Activated T-cell treated with anti-CD3 and anti-CD28 coated beads, Interleukin-2, amount 50 U/mL, for 1 hour (primary cell): ENCODE results near the gene TPPP3.

ENCODE experiments used
- DNase-seq: peaks from one replicate; pipeline ENCODE4 v3.0.0-alpha.2; 2020

The TPPP3 gene

DNA sequence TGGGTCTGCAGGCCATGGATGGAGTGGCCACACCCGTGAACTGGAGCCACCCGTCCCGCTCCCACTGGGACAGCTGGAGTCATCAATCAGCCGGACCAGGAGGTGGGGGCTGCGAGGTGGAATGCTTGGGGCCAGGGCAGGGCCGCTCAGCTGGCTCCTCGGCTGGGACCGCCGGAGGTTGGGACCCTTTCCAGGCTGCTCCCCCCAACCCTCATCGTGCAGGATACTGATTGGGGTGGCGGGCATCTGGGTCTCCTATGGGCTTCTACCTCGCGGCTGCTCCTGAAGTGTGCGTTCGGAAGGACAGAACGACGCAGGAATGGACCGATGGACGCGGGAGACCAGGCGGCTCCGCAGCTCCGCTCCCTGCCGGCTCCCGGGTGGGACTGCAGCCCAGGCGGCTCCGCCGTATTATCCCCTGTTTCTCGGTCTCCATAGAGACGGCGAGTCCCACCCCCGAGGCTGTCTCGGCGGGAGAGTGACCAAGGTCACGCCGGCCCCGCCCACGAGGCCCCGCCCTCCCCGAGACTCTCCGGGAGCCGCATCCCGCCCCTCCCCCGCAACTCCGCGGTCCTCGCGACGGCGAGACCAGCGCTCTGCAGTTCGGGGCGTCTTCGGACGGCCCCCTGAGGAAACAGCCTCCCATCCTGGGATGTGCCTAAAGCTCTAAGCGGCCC, at the start of gene TPPP3:
Gene TPPP3, minus strand, starts transcription at position 388 of the 677 bp plus-strand sequence. CDS start 2,387 bp downstream, outside the sequence.
- DNase-seq, result peak; percentile 45

DNA sequence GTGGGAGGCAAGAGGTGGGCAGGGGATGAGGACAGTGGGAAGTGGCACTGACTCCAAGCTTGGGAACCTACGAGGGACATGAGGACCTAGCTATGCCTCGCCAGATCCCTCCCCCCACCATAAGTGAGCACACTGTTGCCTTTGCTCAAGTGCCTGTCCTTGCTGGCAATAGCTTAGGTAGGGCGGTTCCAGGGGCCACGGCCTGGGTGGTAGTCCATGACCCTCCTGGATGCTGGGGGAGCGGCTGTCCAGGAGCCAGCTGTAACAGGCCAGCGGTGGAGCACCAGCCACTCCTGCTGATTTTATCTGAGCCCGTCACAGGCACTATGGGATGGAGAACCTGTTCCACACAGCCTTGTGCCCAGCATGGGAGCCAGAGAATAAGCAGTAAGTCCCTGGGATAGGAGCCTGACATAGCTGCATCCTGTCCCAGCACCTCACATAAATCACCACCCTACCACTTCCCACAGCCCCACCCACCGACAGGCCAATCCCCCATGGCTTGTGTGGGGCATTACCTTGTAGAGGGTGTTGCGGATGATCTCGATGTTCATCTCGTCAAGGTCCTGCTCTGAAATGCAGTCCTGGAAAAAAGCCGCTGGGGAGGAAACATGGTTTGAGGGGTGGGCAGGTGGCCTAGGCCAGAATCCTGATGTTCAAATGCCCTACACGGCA, 49.4 kb upstream of the TPPP3 start:
- no peak for DNase-seq

DNA sequence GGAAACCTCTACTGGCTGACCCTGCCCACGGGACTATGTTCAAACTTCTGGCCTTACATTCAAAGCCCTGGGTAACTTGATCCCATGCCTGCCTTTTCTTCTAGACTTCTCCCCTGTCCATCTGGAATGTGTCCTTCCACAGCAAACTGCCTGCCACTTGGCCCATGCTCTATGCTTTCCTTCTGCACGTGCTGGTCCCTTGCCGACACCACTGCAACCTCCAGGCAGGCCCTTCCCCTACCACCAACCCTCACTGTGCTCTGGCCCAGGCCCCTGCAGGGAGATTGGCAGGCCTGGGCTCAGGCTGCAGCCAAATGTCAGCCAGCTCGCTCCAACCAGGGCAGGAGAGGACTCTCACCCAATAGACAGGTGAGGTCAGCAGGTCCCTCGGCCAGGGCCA, 48.6 kb upstream of the TPPP3 start:
- DNase-seq, result no peak

DNA sequence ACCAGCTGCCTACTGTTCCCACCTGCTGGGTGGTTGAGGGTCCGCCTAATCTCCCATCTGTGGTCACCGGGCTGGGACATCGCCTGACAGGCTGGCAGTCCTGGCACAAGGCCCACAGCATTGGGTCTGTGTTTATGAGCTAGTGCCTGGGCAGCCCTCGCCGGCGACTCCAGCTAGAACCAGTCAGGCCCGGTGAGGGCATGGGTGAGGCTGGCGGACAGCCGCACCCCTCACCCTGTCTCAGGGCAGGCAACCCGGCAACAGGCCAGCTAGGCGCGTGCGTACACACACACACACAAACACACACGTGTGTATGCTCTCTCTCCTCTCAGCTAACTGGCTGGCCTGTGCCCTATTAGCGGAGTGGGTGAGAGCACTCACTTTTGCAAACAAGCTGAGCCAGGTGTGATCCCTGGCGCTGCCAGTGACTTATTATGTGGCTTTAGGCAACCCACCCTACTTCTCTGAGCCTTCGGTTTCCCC, 48.0 kb upstream of the TPPP3 start:
- DNase-seq, result no peak

DNA sequence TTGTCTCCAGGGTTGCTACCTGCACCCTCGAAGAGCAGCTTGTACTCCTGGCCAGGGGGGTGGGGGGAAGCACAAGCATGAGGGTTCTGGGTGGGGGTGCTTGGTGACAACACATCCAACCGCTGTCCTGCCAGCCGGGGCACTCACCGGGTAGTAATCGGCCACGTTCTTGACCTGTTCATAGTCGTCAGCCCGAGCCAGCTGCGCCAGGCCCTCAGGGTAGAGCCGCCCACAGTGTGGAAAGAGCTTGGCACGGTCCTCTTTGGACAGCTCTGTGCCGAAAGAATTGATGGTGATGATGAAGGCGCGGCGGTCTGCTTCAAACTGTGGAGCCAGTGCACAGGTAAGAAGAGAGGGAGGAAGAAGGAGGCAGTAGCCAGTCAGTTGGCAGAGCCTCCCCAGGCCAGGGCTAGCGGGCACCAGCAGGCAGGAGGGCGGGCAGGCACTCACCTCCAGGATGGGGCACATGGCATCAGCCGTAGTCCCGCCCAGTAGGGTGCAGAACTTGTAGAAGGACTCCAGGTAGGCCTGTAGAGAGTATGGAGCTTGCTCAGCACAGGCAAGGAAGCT, 45.6 kb upstream of the TPPP3 start:
- DNase-seq, result no peak

DNA sequence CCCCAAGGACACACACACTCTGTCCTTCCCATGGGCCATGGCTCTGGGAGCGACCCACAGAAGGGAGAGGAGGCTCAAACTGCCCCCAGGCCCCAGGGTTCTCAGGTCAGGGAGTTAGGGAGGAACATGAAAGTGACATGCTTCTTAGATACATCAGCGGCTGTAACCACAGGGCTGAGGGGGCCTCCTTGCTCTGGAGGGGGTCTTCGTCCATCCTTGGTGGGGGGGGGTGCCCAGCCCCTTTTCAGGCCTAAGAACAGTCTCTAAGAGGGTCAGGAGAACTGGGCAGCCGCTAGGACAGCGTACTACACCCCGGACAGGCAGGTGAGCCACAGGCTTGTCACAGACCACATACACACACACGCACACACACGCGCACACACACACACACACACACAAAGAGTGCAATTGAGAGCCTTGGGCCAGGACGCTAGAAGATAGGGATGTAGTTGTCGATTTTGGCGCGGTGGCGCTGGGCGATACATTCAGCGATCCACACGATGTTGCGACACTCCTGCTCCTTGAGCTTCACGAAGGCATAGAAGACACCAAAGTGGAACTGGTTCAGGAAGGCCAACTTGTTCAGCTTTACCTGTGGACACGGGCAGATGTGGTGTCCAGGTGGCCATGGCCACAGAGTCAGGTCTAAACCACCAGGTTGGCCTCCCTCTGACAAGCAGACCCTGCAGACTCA, 44.9 kb upstream of the TPPP3 start:
- DNase-seq, result no peak

DNA sequence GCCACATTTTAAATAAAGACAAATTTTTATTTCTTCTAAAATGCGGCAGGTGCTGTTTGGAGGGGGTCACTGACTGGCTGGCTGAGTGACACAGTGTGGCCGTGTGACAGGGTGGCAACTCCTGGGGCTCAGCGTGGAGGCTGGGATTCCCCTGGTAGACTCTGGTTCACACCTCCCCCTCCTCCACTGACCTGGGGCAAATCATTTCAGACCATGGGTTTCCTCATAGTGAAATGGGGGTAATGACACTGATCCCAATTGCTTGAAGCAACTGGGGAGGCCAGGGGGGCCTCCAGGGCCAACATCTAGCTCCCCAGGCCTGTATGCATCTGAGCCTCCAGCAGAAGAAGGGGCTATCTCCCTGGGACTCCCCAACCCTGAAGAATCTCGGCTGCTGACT, 44.2 kb upstream of the TPPP3 start:
- DNase-seq, result no peak

DNA sequence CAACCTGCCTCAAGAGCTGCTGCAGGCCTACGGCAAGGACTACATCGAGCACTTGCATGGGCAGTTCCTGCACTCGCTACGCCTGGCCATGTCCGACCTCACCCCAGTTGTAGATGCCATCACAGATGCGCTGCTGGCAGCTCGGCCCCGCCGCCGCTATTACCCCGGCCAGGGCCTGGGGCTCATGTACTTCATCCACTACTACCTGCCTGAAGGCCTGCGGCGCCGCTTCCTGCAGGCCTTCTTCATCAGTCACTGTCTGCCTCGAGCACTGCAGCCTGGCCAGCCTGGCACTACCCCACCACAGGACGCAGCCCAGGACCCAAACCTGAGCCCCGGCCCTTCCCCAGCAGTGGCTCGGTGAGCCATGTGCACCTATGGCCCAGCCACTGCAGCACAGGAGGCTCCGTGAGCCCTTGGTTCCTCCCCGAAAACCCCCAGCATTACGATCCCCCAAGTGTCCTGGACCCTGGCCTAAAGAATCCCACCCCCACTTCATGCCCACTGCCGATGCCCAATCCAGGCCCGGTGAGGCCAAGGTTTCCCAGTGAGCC, 43.4 kb upstream of the TPPP3 start:
- DNase-seq, result no peak

DNA sequence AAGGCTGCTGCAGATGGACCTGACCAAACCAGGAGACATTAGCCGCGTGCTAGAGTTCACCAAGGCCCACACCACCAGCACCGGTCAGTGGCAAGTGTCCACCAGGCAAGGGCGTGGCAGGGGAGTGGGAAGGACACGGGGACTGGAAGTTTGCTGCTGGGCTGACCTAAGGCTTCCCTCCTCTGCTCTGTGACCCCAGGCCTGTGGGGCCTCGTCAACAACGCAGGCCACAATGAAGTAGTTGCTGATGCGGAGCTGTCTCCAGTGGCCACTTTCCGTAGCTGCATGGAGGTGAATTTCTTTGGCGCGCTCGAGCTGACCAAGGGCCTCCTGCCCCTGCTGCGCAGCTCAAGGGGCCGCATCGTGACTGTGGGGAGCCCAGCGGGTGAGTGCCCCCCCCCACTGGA, 42.5 kb upstream of the TPPP3 start:
- no peak for DNase-seq

DNA sequence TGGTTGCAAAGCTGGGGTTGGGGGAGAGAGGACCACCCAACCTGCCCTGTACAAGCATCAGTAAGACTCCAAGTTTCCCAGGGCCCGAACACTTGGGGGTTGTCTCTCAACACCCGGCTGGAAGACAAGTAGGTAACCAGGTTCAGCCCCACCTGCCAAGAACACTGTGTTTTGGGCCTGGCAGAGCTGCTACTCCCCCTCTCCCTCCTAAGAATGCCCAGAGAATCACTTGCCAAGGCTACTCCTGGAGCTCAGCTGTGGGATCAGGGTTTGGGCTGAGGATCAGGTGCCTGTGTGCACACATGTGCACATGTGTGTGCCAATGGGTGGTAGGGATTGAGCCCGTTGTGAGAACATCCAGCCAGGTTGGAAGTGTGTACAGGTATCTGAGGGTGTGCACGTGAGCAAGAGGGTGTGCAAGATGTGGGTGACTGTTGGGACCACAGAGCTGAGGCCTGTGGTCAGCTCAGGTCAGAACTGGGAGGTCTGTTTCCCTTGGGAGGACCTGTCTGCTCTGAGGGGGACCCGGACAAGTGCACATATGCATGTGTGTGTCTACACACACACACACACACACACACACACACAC, 39.9 kb upstream of the TPPP3 start:
- DNase-seq, result no peak

DNA sequence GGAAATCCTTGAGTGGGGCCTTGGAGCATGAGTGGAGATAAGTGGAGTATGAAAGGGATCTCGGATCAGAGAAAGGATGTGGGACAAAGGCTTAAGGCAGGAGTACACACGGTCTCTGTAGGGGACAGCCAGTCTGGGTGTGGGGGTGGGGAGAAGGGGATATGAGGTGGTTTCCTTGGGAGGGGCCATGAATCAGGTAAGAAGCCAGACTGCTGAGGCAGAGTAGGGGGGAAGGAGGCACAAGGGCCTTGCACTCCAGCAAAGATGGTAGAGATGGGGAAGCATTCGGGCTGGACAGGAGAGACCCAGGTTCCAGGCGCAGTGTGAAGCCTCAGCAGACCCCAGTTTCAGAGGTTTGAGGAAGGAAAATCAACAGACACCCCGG, 39.2 kb upstream of the TPPP3 start:
- no peak for DNase-seq

DNA sequence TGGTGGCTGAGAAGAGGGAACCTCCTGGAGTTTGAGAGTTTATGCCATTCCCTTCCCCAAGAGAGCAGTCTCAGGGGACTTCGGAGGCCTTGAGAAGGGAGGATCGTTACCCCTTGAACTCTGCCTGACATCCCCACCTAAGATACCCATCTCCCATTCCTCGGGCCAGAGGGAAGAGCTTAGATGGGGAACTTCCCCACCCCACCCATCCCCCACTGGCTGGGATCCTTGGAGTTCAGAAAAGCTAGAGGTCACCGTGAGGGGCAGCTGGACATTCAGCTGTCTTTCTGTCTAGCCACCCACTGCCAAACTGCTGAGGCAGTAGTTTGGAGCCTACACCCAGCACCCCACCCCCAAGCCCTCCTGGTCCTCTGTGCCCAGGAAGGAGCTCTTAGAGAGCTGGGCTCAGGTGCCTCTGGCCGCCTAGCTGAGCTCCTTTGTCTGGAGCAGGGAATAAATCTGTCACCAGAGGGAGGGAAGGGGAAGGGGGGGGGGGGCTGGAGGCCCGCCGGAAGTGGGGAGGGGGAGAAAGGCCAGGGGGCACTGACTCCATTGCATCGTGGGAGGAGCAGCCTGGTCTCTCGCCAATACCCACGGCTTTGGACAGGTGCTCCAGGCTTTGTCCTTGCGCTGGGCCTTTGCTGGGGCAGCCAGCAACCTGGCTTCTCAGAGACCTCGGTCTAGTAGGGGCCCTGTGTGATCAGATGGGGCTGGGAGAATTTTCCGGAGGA, 38.6 kb upstream of the TPPP3 start:
- no peak for DNase-seq

DNA sequence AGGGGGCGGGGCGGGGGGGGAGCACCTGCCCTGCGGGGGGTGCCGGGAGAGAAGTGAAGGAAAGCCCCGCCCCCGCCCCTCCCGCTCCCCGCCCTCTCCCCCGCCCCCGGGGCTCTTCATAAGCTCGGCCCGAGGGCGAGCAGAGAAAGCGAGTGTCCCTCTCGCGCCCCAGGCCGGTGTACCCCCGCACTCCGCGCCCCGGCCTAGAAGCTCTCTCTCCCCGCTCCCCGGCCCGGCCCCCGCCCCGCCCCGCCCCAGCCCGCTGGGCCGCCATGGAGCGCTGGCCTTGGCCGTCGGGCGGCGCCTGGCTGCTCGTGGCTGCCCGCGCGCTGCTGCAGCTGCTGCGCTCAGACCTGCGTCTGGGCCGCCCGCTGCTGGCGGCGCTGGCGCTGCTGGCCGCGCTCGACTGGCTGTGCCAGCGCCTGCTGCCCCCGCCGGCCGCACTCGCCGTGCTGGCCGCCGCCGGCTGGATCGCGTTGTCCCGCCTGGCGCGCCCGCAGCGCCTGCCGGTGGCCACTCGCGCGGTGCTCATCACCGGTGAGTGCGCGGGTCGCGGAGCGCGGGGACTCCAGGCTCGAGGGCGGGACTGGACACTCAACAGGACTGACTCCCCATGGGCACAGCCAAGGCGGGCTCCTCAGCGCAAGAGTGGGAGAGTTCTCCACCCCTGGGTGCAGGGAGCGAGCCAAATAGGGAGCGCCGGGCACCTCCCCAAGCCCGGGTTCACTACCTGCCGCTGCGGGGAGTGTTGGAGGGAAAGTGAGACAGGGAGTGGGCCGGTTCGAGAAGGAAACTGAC, 37.9 kb upstream of the TPPP3 start, which contains the start of gene HSD11B2:
Gene HSD11B2, plus strand, starts transcription at position 145 of the 798 bp plus-strand sequence. Its CDS starts 128 bp downstream, at position 273.
- peak; percentile 49 for DNase-seq

DNA sequence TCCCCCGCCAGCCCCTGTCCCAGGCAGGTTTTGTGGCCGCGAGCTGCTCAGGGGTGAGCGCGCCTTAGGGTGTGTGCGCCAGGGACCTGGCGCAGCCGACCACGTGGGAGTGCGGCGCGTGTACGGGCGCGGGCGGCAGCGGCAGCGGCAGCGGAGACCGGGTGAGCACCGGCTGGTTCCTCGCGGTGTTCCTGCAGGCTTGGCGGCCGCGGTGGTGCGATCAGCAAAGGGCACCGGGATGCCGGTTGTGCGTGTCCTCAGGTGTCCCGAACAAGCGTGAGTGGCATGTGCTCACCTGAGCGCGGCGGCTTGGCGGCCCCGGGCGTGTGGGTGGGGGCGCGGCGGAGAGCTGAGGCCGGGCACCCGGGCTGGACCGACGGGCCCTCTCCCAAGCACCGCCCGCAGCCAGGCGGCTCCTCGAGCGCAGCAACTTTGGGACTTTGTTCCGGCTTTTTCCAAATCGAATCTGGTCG, 37.2 kb upstream of the TPPP3 start:
- peak; percentile 46 for DNase-seq

DNA sequence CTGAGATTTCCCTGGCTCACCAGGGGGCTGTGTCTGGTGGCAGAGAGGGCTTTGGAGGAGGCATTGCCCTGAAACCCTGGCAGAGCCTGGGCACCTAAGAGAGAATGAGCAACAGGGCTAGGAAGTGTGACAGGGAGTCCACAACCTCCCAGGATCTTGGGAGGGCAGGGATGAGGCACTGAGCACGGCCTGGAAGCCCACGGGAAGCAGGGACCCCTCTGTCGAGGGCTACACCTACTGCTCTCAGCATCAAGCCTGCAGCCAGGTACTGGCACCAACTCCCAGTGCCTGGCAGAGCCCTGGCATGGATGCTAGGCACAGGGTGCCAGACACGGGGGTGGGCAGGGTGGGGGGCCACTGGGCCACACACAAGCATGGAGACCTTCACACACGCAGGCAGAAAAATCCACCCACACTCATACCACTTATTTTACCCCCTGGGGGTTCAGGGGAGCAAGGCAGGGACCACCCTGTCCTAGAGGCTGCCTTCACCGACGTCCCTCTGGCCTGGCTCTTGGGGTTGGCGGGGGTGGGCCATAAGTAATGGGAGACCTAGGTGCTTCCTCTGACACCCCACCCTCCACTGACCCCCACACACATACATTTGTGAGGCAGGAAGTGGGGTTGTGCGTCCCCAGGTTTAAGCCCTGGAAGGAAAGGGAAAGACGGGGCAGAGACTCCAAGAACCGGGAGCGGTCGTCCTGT, 36.7 kb upstream of the TPPP3 start:
- DNase-seq, result no peak

DNA sequence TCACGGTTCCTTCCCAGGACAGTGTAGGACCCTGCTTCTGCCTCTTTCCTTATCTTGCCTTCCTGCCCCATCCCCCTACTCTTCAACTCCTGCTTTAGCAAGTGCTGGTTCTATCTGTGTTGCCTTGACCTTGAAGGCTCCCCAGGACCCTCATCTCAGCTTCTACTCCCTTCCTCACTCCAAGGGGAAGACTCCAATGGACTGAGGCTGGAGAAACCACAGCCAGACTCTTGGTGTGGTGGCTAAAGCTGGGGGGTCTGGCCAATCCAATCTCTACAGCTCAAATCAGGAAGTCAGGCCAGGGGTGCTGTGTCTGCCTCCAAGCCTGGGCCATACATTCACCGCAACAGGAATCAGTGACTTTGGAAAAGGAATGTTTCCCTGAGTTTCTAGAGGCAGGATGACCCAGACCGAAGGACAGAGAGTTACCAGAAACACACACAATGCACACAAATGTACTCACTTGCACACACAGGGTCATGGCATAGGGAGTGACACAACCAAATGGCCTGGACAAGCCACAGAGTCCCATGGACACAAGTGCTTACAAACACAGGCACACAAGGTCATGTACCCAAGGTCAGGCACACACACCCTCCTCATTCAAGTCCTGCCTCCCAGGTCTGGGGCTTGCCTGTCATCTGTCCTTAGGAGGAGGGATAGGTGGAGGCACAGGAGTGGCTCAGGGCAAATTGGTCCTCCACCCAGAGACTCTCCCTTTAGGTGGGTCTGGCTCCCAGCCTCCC, 35.9 kb upstream of the TPPP3 start:
- DNase-seq, result no peak

DNA sequence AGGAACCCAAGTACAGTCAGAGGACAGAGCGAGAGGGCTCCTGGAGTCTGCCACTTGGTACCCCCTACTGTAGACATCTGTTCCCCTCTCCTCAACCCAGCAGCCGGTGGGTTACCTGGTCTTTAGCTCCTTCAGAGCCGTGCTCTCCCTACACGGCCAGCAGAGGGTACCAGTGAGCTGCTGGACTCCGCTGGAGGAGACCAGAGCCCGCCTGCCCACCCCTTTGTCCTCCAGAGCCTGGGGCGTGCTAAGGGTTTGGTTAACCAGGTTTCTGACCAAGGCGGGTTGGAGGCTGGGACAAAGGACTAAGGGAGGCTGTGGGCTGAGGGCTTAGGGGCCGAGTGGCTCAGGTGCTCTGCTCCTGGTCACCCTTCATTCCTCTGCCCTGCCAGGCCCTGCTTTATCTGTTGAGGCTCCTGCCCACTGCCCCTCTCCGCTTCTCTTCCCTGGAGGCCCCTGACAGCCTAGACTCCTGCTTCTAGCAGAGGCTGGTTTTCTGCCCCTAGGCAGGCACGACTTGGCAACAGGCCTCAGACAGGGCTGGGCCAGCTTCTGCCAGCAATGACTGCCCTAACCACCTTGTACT, 34.9 kb upstream of the TPPP3 start:
- peak; percentile 59 for DNase-seq

DNA sequence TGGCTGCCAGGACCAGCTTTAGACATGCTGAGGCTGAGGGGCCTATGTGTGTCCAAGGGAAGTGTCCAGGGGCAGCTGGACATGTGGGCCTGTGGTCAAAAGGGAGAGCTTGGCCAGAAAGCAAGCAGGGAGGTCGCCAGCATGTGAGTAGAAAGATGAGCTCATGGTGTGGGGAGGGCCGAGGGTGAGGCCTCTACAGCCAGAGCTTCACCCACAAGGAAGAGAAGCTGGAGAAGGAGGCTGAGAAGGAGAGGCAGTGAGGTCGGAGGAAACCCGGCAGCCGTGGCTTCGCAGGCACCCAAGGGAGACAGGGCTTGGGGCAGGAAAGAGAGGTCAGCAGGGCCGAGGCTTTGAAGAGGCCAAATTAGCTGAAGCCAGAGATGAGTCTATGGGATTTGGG, 33.7 kb upstream of the TPPP3 start:
- DNase-seq, result no peak

DNA sequence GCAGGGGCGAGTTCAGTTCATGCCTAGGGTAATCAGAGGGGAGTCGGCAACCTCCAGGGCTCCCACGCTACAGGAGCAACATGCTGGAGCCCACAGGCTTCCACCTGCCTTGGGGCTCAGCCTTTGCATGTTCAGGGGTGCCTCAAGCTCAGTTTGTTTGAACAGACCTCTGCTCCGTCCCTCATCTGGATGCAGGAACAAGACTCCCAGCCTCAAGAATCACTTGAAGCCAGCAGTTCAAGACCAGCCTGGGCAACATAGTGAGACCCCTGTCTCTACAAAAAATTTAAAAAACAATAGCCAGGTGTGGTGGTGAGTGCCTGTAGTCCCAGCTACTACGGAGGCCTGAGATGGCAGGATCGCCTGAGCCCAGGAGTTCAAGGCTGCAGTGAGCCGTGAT, 32.7 kb upstream of the TPPP3 start:
- DNase-seq, result no peak
